Neutrophil (primary cell): ENCODE results near the gene MS4A7.

Experiments used
- H3K27ac ChIP-seq: fragments of 200-600 bp; sonication (generic); 2 replicates; pipeline ENCODE4 v1.5.1; 2016; ENCODE audit warnings: mild to moderate bottlenecking, moderate library complexity
- H3K27me3 ChIP-seq: fragments of 200-600 bp; sonication (generic); 2 replicates; pipeline ENCODE4 v1.6.0; 2016; ENCODE audit warnings: mild to moderate bottlenecking
- H3K36me3 ChIP-seq: fragments of 200-600 bp; sonication (generic); 2 replicates; pipeline ENCODE4 v1.5.1; 2017
- H3K4me1 ChIP-seq, 2 experiments: fragments of 200-600 bp in 1 of 2; sonication (generic) in 1 of 2; 1 replicate in 1 of 2; 2 replicates in 1 of 2; pipeline versions ENCODE4 v1.5.1 to v1.6.1; 2013 to 2016; ENCODE audit warnings: low read depth in 1 of 2, low read length in 1 of 2, mild to moderate bottlenecking in 1 of 2, moderate library complexity in 1 of 2; ENCODE audit not compliant: control insufficient read depth in 1 of 2, insufficient read depth in 1 of 2
- H3K4me3 ChIP-seq, 2 experiments: fragments of 200-600 bp in 1 of 2; sonication (generic) in 1 of 2; 1 replicate in 1 of 2; 2 replicates in 1 of 2; pipeline ENCODE4 v1.5.1; 2013 to 2016; ENCODE audit warnings: low read depth in 1 of 2, low read length in 1 of 2, mild to moderate bottlenecking in 1 of 2, moderate library complexity in 1 of 2
- H3K9me3 ChIP-seq: fragments of 200-600 bp; sonication (generic); 2 replicates; pipeline ENCODE4 v1.5.1; 2016
- CTCF ChIP-seq: fragments of 200-600 bp; sonication (generic); IDR thresholded peaks from 2 replicates; pipeline ENCODE4 v1.5.1; 2016; ENCODE audit warnings: antibody characterized with exemption

MS4A7 gene

GRCh38 chr11:60370811-60371298, 7.5 kb upstream of the MS4A7 start:
- Histone ChIP-seq H3K4me1 (peaks cover 4 to 5% of the 10 kb centered on the region in 2 experiments), H3K9me3 (peaks cover 18% of the 10 kb centered on the region), H3K27me3 (no peaks in the 10 kb centered on the region), H3K36me3 (no peaks in the 10 kb centered on the region), H3K4me3 (no peak overlapping the region), H3K27ac (no peak overlapping the region)
- TF ChIP-seq CTCF, result no peak

- Histone ChIP-seq H3K9me3 (peaks cover 18% of the 10 kb centered on the region), H3K27me3 (no peaks in the 10 kb centered on the region), H3K36me3 (no peaks in the 10 kb centered on the region), H3K4me1 (peaks cover 4 to 5% of the 10 kb centered on the region in 2 experiments), H3K4me3 (no peak overlapping the region), H3K27ac (no peak overlapping the region)
- TF ChIP-seq CTCF, result no peak
Observed at GRCh38 chr11:60371386-60371785, 6.9 kb upstream of the MS4A7 start.

GRCh38 chr11:60371854-60372253, 6.5 kb upstream of the MS4A7 start:
- no peak for TF ChIP-seq CTCF
- no peak overlapping the region for H3K4me3 ChIP-seq
- no peaks in the 10 kb centered on the region for H3K27me3 ChIP-seq
- H3K36me3 ChIP-seq, result no peaks in the 10 kb centered on the region
- H3K4me1 ChIP-seq, result peaks cover 4 to 5% of the 10 kb centered on the region in 2 experiments
- no peak overlapping the region for H3K27ac ChIP-seq
- peaks cover 18% of the 10 kb centered on the region for H3K9me3 ChIP-seq

DNA sequence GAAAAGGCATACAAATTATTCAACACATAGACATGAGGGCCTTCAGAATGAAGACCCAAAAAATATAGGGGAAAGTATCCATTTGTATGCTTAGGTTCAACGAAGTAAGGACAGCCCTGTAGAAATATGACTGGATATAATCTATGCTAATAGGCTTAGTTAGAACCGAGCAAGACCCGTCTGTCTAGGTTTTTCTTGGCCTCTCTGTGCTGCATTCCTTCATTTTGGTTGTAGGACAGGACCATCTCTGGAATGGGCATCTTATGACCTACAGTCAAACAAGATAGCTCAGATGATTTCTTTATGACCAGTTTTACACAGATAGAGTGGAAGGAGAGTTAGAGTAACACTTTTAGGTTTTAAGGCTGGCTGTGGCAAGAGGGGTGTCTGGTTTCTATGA, 5.6 kb upstream of the MS4A7 start:
- H3K4me3 ChIP-seq, result no peak overlapping the region
- no peak overlapping the region for H3K27ac ChIP-seq
- peaks cover 18% of the 10 kb centered on the region for H3K9me3 ChIP-seq
- no peaks in the 10 kb centered on the region for H3K27me3 ChIP-seq
- H3K36me3 ChIP-seq, result no peaks in the 10 kb centered on the region
- peaks cover 9 to 10% of the 10 kb centered on the region in 2 experiments for H3K4me1 ChIP-seq
- TF ChIP-seq CTCF, result no peak

- no peaks in the 10 kb centered on the region for H3K27me3 ChIP-seq
- no peaks in the 10 kb centered on the region for H3K9me3 ChIP-seq
- H3K36me3 ChIP-seq, result no peaks in the 10 kb centered on the region
- no peak for TF ChIP-seq CTCF
- H3K4me3 ChIP-seq, result no peak overlapping the region
- no peak overlapping the region for H3K27ac ChIP-seq
- peaks cover 24 to 25% of the 10 kb centered on the region in 2 experiments for H3K4me1 ChIP-seq
Observed at GRCh38 chr11:60375316-60375715, 3.0 kb upstream of the MS4A7 start.

- no peaks in the 10 kb centered on the region for H3K9me3 ChIP-seq
- no peak for TF ChIP-seq CTCF
- H3K27me3 ChIP-seq, result no peaks in the 10 kb centered on the region
- H3K27ac ChIP-seq, result no peak overlapping the region
- H3K4me3 ChIP-seq, result no peak overlapping the region
- peaks cover 23 to 25% of the 10 kb centered on the region in 2 experiments for H3K4me1 ChIP-seq
- H3K36me3 ChIP-seq, result no peaks in the 10 kb centered on the region
Observed at GRCh38 chr11:60376601-60377000, 1.7 kb upstream of the MS4A7 start.
